ENCODE results near the gene SPACA9.
A peak's percentile ranks its signal among the peaks of the same experiment; 100 is the strongest.

SPACA9 gene

GRCh38 chr9:132878695-132879456 is at the start of gene SPACA9:
Gene SPACA9 (plus strand): TSS chr9:132878898. CDS start chr9:132883948, 5,050 bp downstream.
- Histone ChIP-seq H3K4me1 (ENCODE audit: insufficient read depth, low read length) (no peaks in the 10 kb centered on the region), H3K36me3 (ENCODE audit: insufficient read depth, low read length) (no peaks in the 10 kb centered on the region), H3K9ac (ENCODE audit: low read depth, low read length) (peak within 1 kb of the TSS; percentile 92), H3K9me3 (ENCODE audit: control insufficient read depth, insufficient read depth, low read length) (no peaks in the 10 kb centered on the region)

- no peaks in the 10 kb centered on the region for H3K4me1 ChIP-seq (ENCODE audit: insufficient read depth, low read length)
- H3K9me3 ChIP-seq (ENCODE audit: control insufficient read depth, insufficient read depth, low read length) = no peaks in the 10 kb centered on the region
- H3K36me3 ChIP-seq (ENCODE audit: insufficient read depth, low read length) = no peaks in the 10 kb centered on the region
- H3K9ac ChIP-seq (ENCODE audit: low read depth, low read length) = no peak overlapping the region
Measured at GRCh38 chr9:132832171-132832881, 46.4 kb upstream of the SPACA9 start.

GRCh38 chr9:132833550-132834121 is 45.1 kb upstream of the SPACA9 start:
- no peaks in the 10 kb centered on the region for H3K9me3 ChIP-seq (ENCODE audit: control insufficient read depth, insufficient read depth, low read length)

DNA sequence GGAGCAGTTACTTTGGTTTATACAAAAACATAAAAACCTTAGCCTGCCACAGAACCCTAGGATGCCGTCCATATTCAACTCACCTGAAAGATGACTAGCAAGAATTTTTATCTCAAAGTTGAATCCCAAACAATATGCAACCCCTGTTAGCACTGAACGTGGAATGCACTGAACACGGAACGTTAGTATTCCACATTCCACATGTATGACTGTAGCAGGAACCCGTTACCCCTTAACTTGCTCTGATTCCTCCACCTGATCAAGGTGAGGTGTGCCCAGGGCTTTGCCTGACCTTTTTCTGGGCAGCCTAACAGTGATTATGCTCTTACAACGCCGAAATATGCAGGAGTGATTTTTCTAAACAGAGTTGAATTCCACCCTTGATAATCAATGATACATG is 44.4 kb upstream of the SPACA9 start:
- no peaks in the 10 kb centered on the region for H3K36me3 ChIP-seq (ENCODE audit: insufficient read depth, low read length)
- H3K9ac ChIP-seq (ENCODE audit: low read depth, low read length) = no peak overlapping the region
- H3K9me3 ChIP-seq (ENCODE audit: control insufficient read depth, insufficient read depth, low read length) = no peaks in the 10 kb centered on the region
- H3K4me1 ChIP-seq (ENCODE audit: insufficient read depth, low read length) = peaks cover 2% of the 10 kb centered on the region; the same call in 1 of the 2 replicates

More at GRCh38 chr9:132833550-132834121, 45.1 kb upstream of the SPACA9 start:
- no peaks in the 10 kb centered on the region for H3K36me3 ChIP-seq (ENCODE audit: insufficient read depth, low read length)
- H3K9ac ChIP-seq (ENCODE audit: low read depth, low read length) = no peak overlapping the region
- no peaks in the 10 kb centered on the region for H3K4me1 ChIP-seq (ENCODE audit: insufficient read depth, low read length)

- no peaks in the 10 kb centered on the region for H3K36me3 ChIP-seq (ENCODE audit: insufficient read depth, low read length)
- H3K4me1 ChIP-seq (ENCODE audit: insufficient read depth, low read length) = peaks cover 3% of the 10 kb centered on the region; the same call in 1 of the 2 replicates
- H3K9me3 ChIP-seq (ENCODE audit: control insufficient read depth, insufficient read depth, low read length) = no peaks in the 10 kb centered on the region
- H3K9ac ChIP-seq (ENCODE audit: low read depth, low read length) = no peak overlapping the region
Measured at GRCh38 chr9:132837501-132838286, 41.0 kb upstream of the SPACA9 start.

GRCh38 chr9:132838291-132838690 is 40.4 kb upstream of the SPACA9 start:
- Histone ChIP-seq H3K36me3 (ENCODE audit: insufficient read depth, low read length) (no peaks in the 10 kb centered on the region), H3K9ac (ENCODE audit: low read depth, low read length) (no peak overlapping the region), H3K9me3 (ENCODE audit: control insufficient read depth, insufficient read depth, low read length) (no peaks in the 10 kb centered on the region), H3K4me1 (ENCODE audit: insufficient read depth, low read length) (peaks cover 3% of the 10 kb centered on the region; the same call in 1 of the 2 replicates)

DNA sequence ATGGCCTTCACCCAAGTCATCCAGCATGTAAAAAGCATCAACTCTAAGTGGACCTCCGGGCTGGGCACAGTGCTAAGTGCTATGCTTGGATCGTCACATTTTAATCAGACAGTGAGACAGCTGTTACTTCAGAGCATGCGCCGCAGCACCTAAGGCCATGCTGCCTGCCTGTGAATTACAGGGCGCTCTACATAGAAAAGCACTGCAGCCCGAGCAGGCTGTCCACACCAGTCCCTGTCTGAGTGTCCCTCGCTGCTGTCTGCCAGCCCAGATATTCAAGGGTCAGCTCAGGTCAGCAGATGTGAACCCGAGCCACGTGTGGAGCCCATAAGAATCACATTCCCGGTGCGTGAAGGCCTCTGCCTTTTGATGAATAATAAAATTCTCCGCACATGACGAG is 37.7 kb upstream of the SPACA9 start:
- peaks cover 3% of the 10 kb centered on the region; the same call in 1 of the 2 replicates for H3K4me1 ChIP-seq (ENCODE audit: insufficient read depth, low read length)
- no peak overlapping the region for H3K9ac ChIP-seq (ENCODE audit: low read depth, low read length)
- no peaks in the 10 kb centered on the region for H3K9me3 ChIP-seq (ENCODE audit: control insufficient read depth, insufficient read depth, low read length)
- no peaks in the 10 kb centered on the region for H3K36me3 ChIP-seq (ENCODE audit: insufficient read depth, low read length)

DNA sequence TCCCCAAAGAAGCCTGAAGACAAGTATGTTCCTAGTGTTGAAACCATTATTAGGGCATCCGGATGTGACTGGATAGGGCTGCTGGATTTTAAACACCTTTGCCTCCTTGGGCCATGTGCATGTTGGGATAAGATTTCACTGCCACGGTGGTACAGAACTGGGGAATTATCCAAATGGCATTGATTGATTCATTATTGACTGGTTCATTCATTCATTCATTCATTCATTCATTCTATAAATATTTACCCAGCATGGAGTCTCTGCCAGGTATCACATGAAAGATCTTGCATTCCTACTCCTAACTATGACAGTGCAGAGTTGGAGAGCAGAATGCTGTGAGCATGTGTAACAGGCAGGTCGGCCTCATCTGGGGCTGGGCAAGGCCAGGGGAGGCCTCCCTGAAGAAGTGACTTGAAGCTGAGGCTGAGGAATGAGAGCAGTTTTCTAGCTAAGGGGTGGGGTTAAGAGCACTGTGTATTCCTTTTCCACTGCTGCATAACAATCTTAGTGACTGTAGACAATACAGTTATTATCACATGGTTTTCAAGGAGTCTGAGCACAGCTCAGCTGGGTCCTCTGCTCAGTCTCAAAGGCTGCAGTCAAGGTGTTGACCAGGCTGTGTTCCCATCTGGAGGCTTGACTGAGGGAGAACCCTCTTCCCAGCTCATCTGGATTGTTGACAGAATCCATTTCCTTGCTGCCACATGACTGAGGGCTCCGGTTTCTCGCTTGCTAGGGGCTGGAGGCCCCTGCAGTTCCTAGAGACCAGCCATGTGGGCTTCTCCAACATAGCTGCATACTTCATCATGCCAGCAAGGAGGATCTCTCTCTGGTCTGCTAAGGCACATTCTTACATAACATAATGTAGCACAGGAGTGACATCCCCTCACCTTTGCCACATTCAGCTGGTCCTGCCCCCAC is 36.3 kb upstream of the SPACA9 start:
- Histone ChIP-seq H3K9me3 (ENCODE audit: control insufficient read depth, insufficient read depth, low read length) (no peaks in the 10 kb centered on the region), H3K9ac (ENCODE audit: low read depth, low read length) (no peak overlapping the region), H3K4me1 (ENCODE audit: insufficient read depth, low read length) (peaks cover 3% of the 10 kb centered on the region; the same call in 1 of the 2 replicates), H3K36me3 (ENCODE audit: insufficient read depth, low read length) (no peaks in the 10 kb centered on the region)

DNA sequence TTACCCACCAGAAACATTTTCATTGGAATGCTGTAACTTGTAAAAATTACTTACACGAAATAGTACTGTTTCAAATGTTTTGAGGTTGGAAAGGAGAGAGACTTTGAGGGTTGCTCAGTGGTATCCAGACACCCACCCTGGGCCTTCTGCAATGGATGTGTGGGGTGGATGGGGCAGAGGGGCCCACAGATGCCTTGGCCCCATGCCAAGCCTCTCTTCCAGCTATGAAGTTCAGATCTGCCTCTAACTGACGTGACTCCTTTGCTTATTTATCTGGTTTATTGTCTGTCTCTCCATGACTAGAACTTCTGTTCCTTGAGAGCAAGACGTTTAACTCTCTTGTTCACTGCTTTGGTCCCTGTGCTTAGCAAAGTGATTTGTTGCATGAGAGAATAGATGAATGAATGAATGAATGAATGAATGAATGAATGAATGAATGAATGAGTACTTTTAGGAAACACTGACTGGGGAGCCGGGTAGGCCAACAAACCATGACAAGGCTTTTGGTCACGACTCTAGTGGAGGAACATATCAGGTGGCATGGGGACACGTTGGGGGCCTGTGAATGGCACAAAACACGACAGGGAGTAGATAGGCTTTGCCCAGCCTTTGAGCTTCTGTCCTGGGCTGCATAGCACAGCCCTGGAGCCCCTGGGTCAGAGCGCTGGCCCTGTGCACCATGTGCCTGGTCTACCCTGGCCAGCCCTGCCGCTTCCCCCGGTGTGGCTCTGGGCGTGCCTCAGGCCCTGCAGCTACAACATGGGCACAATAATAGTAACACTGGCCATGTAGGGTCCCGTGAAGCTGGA is 32.4 kb upstream of the SPACA9 start:
- H3K36me3 ChIP-seq (ENCODE audit: insufficient read depth, low read length) = no peaks in the 10 kb centered on the region
- H3K9me3 ChIP-seq (ENCODE audit: control insufficient read depth, insufficient read depth, low read length) = no peaks in the 10 kb centered on the region
- no peak overlapping the region for H3K9ac ChIP-seq (ENCODE audit: low read depth, low read length)
- peaks cover 4% of the 10 kb centered on the region for H3K4me1 ChIP-seq (ENCODE audit: insufficient read depth, low read length)

DNA sequence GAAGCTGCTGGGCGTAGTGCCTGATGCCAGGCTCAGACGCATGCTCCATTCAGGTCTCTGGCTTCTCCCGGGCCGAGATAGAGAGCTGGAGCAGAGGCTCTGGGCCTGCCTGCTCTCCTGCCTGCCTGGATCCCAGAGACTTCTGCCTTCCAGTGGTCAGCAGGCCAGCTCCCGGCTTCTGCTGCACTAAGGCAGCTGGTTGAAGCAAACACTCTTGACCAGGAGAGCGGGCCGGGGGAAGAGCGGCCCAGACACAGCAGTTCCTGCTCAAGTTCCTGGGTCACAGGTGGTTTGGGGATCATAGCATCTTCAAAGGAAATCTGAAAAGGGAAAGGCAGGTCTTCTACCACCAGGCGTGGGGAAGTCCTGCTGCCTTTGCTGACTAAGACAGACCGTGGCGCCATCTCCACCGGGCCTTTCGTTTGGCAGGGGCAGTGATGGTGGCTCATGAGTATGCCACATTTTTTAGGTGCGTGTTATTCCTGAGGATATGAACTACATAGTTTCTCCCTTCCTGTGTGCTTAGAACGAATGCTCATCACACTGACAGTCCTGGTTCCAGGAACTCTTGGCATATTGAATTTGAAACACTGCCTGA is 31.7 kb upstream of the SPACA9 start:
- no peak overlapping the region for H3K9ac ChIP-seq (ENCODE audit: low read depth, low read length)
- H3K9me3 ChIP-seq (ENCODE audit: control insufficient read depth, insufficient read depth, low read length) = no peaks in the 10 kb centered on the region
- H3K36me3 ChIP-seq (ENCODE audit: insufficient read depth, low read length) = no peaks in the 10 kb centered on the region
- H3K4me1 ChIP-seq (ENCODE audit: insufficient read depth, low read length) = peaks cover 4% of the 10 kb centered on the region

GRCh38 chr9:132849185-132849706 is 29.5 kb upstream of the SPACA9 start:
- H3K9ac ChIP-seq (ENCODE audit: low read depth, low read length) = no peak overlapping the region

DNA sequence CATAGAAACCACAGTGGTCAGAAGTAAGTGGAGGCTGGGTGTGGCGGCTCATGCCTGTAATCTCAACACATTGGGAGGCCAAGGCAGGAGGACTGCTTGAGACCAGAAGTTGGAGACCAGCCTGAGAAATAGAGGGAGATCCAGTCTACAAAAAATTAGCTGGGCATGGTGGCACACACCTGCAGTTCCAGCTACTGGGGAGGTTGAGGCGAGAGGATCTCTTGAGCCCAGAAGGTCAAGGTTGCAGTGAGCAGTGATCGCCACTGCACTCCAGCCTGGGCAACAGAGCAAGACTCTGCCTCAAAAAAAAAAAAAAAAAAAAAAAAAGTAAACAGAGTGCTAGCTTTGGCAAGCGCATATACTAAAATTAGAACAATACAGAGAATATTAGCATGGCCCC is 25.2 kb upstream of the SPACA9 start:
- Histone ChIP-seq H3K9ac (ENCODE audit: low read depth, low read length) (no peak overlapping the region), H3K9me3 (ENCODE audit: control insufficient read depth, insufficient read depth, low read length) (no peaks in the 10 kb centered on the region), H3K4me1 (ENCODE audit: insufficient read depth, low read length) (peaks cover 19% of the 10 kb centered on the region), H3K36me3 (ENCODE audit: insufficient read depth, low read length) (no peaks in the 10 kb centered on the region)

More at GRCh38 chr9:132849185-132849706, 29.5 kb upstream of the SPACA9 start:
- H3K9me3 ChIP-seq (ENCODE audit: control insufficient read depth, insufficient read depth, low read length) = no peaks in the 10 kb centered on the region
- no peaks in the 10 kb centered on the region for H3K36me3 ChIP-seq (ENCODE audit: insufficient read depth, low read length)
- peaks cover 4% of the 10 kb centered on the region for H3K4me1 ChIP-seq (ENCODE audit: insufficient read depth, low read length)

All from ES-I3 (cell line).